Thyroid gland (tissue), 4 donors: ENCODE results near the gene P2RX4. TPM values are rescaled to one million over a fixed set of nuclear protein-coding genes. Genes with fewer than 3 reads are reported as not detected.
"Not testable (repeated sequence)": the region's sequence is repeated elsewhere in the genome, so short reads cannot be mapped to it uniquely, and the experiment has no call there.

Source experiments
- DNase-seq, 2 donors: peaks; one replicate each; pipeline ENCODE4 v3.0.0-alpha.2; 2019
- H3K27ac ChIP-seq, 3 donors: fragments of 200-600 bp; sonication (generic); 1 replicate in 2 of 3; 2 replicates in 1 of 3; pipeline ENCODE4 v1.5.1; 2016 to 2019; ENCODE audit warnings: mild to moderate bottlenecking in 1 of 3, moderate library complexity in 1 of 3
- H3K27me3 ChIP-seq: fragments of 200-600 bp; sonication (generic); one replicate; pipeline ENCODE4 v1.5.1; 2019
- H3K36me3 ChIP-seq, 2 donors: fragments of 200-600 bp; sonication (generic); one replicate each; pipeline ENCODE4 v1.5.1; 2016 to 2019
- H3K4me1 ChIP-seq, 2 donors: fragments of 200-600 bp; sonication (generic); one replicate each; pipeline ENCODE4 v1.5.1; 2017 to 2019
- H3K4me3 ChIP-seq, 3 donors: fragments of 200-600 bp; sonication (generic); replicated peaks in 1 of 3; 1 replicate in 2 of 3; 2 replicates in 1 of 3; pipeline ENCODE4 v1.5.1; 2016; ENCODE audit warnings: mild to moderate bottlenecking in 1 of 3
- H3K9me3 ChIP-seq: fragments of 200-600 bp; sonication (generic); one replicate; pipeline ENCODE4 v1.5.1; 2017
- CTCF ChIP-seq, 6 experiments: fragments of 200-600 bp in 3 of 6; fragments of 450-650 bp in 3 of 6; sonication (generic) in 3 of 6; IDR thresholded peaks; one replicate each; pipeline ENCODE4 v1.5.1; 2016 to 2019; ENCODE audit warnings: antibody characterized with exemption in 6 of 6, mild to moderate bottlenecking in 2 of 6, inconsistent platforms in 1 of 6, moderate library complexity in 1 of 6
- POLR2A ChIP-seq, 2 donors: fragments of 450-650 bp; IDR thresholded peaks; one replicate each; pipeline ENCODE4 v1.6.1; 2017; ENCODE audit warnings: antibody characterized with exemption in 2 of 2, mild to moderate bottlenecking in 2 of 2, moderate library complexity in 1 of 2
- WGBS, 2 donors: methylation state at CpG; one replicate each; pipeline ENCODE4 v1.1.5; 2017; 5-methylcytosine and 5-hydroxymethylcytosine counted together
- intact Hi-C: fragments of 100-400 bp; cut with DNase I; formaldehyde crosslinking; loops from one replicate; pipeline ENCODE4 v1.15.1; 2023
- total RNA-seq, 4 donors: library from RNA; depleted of rRNA; stranded (reverse); fragments of >200 nt; gene quantifications; one replicate each; pipeline ENCODE4 v1.2.3, GENCODE V29; 2016

Gene P2RX4
- 10 to 100 TPM; 36.8 to 87.3 (median 56.1) TPM for total RNA-seq

- peak; percentile 81 to 83 for DNase-seq
- Histone ChIP-seq H3K4me3 (peak within 1 kb of the TSS; percentile 60 to 70 (median 67)), H3K9me3 (no peaks in the 10 kb centered on the region), H3K27ac (peak within 1 kb of the TSS; percentile 48 to 88 (median 65)), H3K36me3 (no peaks in the 10 kb centered on the region), H3K27me3 (no peaks in the 10 kb centered on the region), H3K4me1 (peaks cover 6 to 12% of the 10 kb centered on the region in 2 donors)
- TF ChIP-seq CTCF (IDR thresholded peaks at IDR 0.05) (peak in 1 of 6 experiments; percentile 13), POLR2A (IDR thresholded peaks at IDR 0.05) (peak; percentile 45 to 78)
- intact Hi-C loops: no loop called here
- WGBS, 2 donors: 13 to 40% methylated on average over 19 to 61 of the region's 97 CpGs
Observed at GRCh38 chr12:121209624-121210572, at the start of gene P2RX4. Gene P2RX4, plus strand, starts transcription at chr12:121210129. Its CDS starts 36 bp downstream, at chr12:121210165.

- H3K36me3 ChIP-seq: no peaks in the 10 kb centered on the region
- intact Hi-C loops: no loop called here
- no peaks in the 10 kb centered on the region for H3K4me1 ChIP-seq
- H3K9me3 ChIP-seq: no peaks in the 10 kb centered on the region
- 83 to 87% methylated on average over 10 of the region's 10 CpGs for WGBS, 2 donors
- no peak overlapping the region for H3K27ac ChIP-seq
- TF ChIP-seq POLR2A (IDR thresholded peaks at IDR 0.05): no peak
- no peak for TF ChIP-seq CTCF (IDR thresholded peaks at IDR 0.05)
- no peaks in the 10 kb centered on the region for H3K27me3 ChIP-seq
- no peak overlapping the region for H3K4me3 ChIP-seq
- DNase-seq: no peak
Observed at GRCh38 chr12:121162384-121162783, 47.5 kb upstream of the P2RX4 start.

GRCh38 chr12:121162985-121163384 is 46.9 kb upstream of the P2RX4 start:
- H3K27me3 ChIP-seq: no peaks in the 10 kb centered on the region
- 64 to 74% methylated on average over 2 of the region's 2 CpGs for WGBS, 2 donors
- no peak overlapping the region for H3K27ac ChIP-seq
- H3K4me3 ChIP-seq: no peak overlapping the region
- intact Hi-C loops: no loop called here
- no peaks in the 10 kb centered on the region for H3K9me3 ChIP-seq
- H3K4me1 ChIP-seq: no peaks in the 10 kb centered on the region
- H3K36me3 ChIP-seq: no peaks in the 10 kb centered on the region
- TF ChIP-seq POLR2A (IDR thresholded peaks at IDR 0.05) (no peak), CTCF (IDR thresholded peaks at IDR 0.05) (no peak)
- DNase-seq: no peak

DNA sequence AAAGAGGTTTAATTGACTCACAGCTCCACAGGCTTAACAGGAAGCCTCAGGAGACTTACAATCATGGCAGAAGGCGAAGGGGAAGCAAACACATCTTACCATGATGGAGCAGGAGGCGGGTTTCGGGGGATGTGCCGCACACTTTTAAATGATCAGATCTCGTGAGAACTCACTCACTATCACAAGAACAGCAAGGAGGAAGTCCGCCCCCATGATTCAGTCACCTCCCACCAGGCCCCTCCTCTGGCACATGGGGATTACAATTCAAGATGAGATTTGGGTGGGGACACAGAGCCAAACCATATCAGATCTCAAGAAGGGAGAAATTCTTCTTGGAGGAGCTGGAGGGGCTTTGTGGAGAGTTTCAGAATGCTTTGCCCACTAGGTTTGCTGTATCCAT is 45.1 kb upstream of the P2RX4 start:
- H3K4me1 ChIP-seq, H3K27ac ChIP-seq, H3K36me3 ChIP-seq, H3K4me3 ChIP-seq, intact Hi-C loops, DNase-seq, H3K27me3 ChIP-seq, H3K9me3 ChIP-seq: not testable (repeated sequence)
- 92 to 94% methylated on average over 6 of the region's 6 CpGs for WGBS, 2 donors

DNA sequence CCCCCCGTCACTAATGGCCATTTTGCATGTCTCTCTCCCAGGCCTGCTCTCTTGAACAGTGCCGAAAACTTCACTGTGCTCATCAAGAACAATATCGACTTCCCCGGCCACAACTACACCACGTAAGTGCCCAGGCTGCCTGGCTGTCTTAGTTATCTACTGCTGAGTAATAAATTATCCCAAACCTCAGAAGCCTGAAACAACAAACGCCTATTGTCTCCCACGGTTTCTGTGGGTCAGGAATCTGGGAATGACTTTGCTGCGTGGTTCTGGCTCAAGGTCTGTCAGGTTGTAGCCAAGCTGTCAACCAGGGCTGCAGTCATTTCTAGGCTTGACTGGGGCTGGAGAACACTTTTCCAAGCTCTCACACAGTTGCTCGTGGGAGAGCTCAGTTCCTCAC is 44.6 kb upstream of the P2RX4 start:
- no peaks in the 10 kb centered on the region for H3K36me3 ChIP-seq
- intact Hi-C loops: no loop called here
- H3K4me1 ChIP-seq: no peaks in the 10 kb centered on the region
- no peak overlapping the region for H3K27ac ChIP-seq
- no peak overlapping the region for H3K4me3 ChIP-seq
- TF ChIP-seq CTCF (IDR thresholded peaks at IDR 0.05): no peak
- TF ChIP-seq POLR2A (IDR thresholded peaks at IDR 0.05): no peak
- DNase-seq: no peak
- no peaks in the 10 kb centered on the region for H3K27me3 ChIP-seq
- H3K9me3 ChIP-seq: no peaks in the 10 kb centered on the region
- 84 to 85% methylated on average over 9 of the region's 9 CpGs for WGBS, 2 donors
